ENCODE measurements around the gene KCTD10.

DNA sequence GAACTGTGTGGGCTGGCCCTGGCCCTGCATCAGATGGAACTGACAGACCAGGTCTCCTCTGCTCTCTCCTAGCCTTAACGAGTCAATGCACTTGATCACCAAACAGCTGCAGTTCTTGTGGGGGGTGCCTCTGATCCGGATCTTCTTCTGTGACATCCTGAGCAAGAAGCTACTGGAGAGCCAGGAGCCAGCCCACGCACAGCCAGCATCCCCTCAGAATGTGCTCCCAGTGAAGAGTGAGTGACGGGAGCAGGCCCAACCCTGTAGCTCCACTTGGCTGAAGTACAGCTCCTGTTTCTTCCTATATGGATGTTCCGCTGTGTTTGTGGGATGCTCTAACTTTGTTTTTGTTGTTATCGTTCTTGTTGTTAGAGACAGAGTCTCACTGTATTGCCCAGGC, 24.2 kb upstream of the KCTD10 start:
- TF ChIP-seq NR1H2 (CRISPR knock-in tag; IDR thresholded peaks at IDR 0.05; ENCODE audit: borderline replicate concordance, low read depth) (no peak), SMAD1 (CRISPR knock-in tag; IDR thresholded peaks at IDR 0.05; ENCODE audit: borderline replicate concordance, low read depth) (no peak), KDM1A (CRISPR knock-in tag; IDR thresholded peaks at IDR 0.05) (no peak)

Measured in HepG2 (cell line).